GM18502 (cell line): ENCODE data around the gene TTC23L.

Source experiments
- ATAC-seq: cut with Tn5 transposase; IDR thresholded peaks from one replicate; pipeline ENCODE4 v1.9.1; 2021; ENCODE audit warnings: mild to moderate bottlenecking; ENCODE audit not compliant: unreplicated experiment, poor library complexity

The TTC23L gene

GRCh38 chr5:34866989-34867471, 28.1 kb downstream of the TTC23L start:
- ATAC-seq, result no peak

GRCh38 chr5:34867660-34868059, 28.7 kb downstream of the TTC23L start:
- ATAC-seq, result no peak

DNA sequence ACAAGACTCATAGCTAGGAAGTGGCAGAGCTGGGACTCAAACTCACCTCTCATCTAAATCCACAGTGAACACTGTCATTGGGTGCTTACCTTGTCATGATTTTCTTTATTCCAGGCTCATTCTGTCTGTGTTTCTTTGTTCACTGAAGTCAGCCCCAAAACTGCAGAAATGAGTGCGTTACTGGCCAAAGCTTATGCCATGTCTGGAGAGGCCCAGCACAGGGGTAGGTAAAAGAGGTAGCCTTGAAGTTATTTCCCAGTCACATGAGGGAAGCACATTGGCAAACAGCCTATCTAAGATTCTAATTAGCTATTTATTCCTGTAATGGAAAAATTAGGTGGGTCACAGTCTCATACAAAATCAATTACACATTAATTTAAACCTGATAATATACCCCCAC, 29.8 kb downstream of the TTC23L start:
- no peak for ATAC-seq

- ATAC-seq, result no peak
These were observed 30.3 kb downstream of the TTC23L start for GRCh38 chr5:34869256-34869655.

DNA sequence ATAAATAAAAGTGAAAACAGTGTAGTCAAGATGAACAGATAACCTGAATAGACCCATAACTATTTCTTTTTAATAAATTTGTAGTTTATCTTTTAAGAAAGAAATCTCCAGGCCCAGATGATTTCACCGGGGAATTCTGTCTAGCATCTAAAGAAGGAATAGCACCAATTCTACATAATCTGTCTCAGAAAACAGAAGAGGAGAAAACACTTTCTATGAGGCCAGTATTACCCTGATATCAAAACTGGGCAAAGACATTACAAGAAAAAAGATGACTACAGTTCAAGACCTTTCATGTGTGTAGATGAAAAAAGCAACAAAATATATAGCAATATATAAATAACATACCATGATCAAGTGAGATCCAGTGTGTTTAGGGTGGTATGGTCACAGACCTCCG, 31.4 kb downstream of the TTC23L start:
- no peak for ATAC-seq

GRCh38 chr5:34876275-34876674, 37.3 kb downstream of the TTC23L start:
- no peak for ATAC-seq

GRCh38 chr5:34881246-34881645, 42.3 kb downstream of the TTC23L start:
- ATAC-seq, result no peak

DNA sequence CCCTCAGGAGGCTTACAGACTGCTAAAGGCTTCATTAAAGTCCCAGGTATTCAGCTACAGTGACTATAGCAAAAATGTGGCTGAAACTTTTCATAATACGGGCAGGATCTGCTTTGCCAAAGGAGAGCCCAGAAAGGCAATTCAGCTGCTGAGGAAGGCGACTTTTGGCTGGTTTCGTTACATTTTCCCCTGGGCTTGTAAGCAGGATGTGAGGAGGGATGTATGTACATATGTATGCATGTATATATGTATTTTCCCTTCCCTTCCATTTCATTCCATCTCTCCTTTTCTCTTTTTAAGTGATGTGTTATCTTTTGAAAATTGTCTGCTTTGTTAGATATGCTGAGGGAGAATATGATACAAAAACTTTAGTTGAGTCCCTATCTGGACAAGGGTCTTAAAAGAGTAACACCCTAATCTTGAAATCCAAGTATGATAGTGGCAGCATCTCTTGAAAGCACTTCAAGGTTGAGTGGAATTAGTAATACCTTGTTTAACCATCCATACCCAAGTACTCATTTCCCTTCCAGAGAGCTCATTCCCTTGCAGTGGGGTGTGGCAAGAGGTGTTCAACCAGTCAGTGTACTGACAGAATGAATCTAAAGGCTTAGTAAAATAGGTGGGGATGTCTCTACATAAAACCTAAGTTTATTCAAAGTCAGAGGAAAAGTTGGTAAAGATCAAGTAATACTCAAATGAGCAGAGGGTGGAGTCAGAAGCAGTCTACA, 47.6 kb downstream of the TTC23L start:
- no peak for ATAC-seq

DNA sequence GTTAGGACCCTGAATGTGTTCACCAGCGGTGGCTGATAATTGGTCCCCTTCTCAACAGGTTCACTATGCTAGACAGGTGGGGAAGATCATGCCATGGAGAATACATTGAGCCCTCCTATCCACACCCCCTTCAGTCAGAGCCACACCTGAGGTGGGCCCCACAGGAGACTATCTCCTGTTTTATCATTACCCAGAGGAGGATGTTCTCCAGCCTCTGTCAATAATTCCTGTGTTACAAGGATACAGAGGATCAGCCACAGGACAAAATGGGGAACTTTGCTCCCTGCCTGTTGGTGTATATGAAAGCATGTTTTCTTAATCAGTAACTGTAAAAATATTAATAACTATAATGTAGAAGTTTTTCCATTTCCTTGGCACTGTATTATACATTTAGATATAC, 50.4 kb downstream of the TTC23L start:
- ATAC-seq, result no peak

DNA sequence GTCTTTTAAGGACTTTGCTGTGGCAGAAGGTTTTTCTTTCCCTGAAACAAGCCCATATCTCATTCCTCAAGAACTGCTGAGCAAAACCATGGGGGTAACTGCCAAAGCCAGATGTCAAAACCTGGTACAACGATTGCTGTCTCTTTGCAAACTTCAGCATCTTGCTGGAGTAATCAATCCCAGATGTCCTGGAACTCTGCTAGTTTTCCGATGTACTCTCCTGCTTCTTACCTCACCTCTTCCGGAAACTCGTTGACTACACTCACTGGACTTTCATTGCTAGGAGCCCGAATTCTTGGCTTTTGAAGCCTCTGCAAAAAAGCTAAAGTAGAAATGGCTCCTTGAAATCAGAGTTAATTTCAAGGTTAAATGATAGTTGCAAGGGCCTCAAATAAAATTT, 53.0 kb downstream of the TTC23L start:
- no peak for ATAC-seq

- no peak for ATAC-seq
These were observed 53.5 kb downstream of the TTC23L start for GRCh38 chr5:34892414-34892813.

DNA sequence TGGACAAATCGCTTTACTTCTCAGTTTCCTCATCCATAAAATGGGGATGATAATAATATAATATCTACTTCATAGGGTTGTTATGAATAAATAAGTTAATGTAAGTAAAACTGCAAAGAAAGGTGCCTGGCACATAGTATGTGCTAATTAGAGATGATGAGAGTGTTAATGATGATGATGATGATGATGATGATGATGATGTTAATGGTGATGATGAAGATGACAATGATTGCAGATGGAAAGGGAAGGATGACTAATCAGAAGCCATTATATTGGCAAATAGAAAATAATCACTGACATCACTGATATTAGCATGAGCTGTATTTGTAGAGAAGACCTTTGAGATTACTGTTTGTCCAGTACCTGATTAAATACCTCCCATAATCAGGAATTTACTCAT, 55.8 kb downstream of the TTC23L start:
- no peak for ATAC-seq

DNA sequence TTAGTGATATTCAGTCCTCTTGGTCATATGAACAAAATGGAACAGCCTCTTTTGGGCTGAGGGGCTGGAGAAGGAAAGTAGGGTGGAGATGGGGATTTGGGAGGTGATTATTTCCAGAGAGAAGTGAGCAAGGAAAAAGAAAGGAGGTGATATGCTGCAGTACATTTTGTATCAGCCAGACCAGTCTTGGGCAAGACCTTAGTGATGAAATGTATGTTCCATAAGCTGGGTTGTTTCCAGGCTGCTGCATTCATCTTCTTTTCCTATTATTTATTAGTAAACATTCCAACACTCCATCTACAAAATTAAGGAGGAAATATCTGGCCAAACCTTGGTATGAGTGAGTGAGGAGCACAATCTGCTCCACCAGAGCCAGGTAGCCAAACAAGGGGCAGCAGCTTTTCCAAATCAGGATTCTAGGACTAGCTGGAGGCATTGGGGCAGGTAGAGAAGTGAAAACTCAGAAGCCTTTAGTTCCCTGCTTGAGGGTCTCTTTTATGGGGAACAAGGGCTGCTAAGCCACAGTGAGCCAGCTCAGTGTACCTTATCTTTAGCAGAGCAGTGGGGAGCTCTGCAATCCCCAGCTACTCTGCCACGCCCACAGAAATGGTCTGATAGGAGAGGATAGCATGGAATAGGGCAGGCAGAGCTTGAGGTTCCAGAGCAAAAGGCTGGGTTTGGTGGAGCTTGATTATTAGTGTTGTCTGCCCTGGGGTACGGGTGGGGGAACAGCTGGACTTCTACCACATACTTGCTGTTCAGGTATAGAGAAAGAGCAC, 56.9 kb downstream of the TTC23L start:
- ATAC-seq, result no peak

DNA sequence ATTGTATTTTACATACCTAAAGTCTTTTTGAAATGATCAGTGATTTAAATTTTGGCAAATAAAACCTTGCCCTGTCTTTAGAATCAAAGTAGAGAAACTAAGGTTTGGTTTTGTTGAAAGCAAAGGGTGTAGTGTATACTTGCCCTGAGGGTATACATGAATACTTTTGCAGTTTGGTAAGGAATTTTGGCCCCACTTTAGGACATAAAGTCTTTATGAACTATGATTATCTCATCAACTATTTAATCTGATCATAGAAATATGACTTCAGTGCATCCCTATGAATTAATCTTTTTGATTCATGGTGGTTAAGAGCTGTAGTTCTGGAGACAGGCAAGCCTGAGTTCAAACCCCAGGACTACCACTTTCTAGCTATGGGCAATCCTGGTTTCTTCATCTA, 58.7 kb downstream of the TTC23L start:
- no peak for ATAC-seq

DNA sequence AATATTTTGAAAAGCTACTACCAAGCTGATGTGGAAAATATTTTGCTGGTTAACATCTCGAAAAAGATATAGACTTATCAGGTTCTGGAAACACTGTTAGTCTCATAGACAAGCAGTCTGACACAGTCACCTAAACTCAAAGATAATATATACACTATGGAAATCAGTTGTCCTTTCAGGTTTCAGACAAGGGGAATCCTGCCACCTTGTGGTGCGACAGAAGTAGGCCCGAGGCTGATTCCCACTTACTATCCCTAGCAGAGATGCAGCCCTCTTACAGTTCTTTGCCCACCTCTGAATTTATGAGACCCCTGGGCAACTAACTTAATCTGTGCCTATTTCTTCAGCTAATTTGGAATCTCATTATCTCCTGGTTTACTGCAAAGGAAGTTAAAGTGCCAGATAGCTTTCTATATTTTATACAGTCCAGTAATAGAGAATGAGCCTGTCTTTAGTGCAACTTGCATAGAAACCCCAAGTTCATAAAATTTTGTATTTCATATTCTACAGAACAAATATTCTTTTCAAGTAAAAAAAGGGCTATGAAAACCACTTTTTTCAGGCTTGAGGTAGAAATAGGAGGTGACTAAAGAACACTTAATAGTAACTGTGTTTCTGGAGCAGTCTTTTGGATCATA, 59.4 kb downstream of the TTC23L start:
- peak; percentile 89 for ATAC-seq

DNA sequence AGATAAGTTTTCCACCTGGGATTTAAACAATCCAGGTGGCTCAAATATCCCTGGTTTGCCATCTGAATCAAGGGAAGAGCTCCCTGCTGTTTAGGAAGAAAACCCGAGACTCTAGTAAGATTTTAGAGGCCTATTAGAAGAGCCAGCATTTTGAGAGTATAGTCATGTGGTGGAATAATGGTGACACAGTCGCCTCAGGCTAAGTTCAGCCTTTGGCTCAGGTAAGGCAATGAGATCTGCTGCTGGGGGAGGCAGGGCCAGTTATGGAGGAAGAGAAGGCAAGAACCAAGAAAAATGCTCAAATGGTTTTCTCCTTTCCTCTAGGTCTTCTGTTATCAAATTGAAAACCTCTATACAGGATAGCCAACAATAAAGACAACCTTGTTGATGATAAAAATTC, 60.1 kb downstream of the TTC23L start:
- no peak for ATAC-seq

DNA sequence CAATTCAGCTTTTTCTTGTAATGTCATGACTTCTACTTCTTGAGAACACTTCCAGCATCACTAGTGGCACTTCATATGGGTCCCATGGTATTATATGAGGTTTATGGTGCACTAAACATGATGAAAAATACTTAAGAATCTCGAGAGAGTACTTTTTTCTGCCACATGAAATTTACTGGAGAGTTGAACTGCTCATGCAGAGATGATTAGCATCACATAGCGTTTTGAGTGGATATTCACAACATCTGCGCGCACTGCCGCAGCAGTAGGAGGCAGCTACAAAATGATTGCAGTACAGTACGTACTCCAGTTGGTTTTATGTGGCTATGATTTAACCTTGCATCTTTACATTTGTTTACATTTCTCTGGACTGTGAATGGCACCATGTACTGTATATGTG, 61.7 kb downstream of the TTC23L start:
- no peak for ATAC-seq

- no peak for ATAC-seq
These were observed 64.3 kb downstream of the TTC23L start for GRCh38 chr5:34903260-34903659.

DNA sequence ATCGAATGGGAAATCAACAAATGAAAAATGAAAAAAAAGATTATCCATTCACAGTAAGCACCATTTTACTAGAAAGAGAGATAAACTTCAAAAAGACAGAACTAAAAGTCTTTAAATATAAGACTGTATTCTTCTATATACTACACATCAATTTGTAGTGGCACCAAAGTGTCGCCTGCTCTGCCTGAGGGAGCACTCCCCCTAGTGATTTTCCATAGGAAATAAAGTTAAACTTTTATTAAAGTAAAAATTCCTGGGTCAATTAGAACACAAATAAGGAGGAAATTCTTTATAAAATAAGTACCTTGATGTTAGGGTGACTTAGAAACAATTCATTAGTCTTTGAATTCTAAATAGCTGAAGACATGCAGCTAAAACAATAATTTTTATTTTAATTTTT, 66.6 kb downstream of the TTC23L start:
- no peak for ATAC-seq

DNA sequence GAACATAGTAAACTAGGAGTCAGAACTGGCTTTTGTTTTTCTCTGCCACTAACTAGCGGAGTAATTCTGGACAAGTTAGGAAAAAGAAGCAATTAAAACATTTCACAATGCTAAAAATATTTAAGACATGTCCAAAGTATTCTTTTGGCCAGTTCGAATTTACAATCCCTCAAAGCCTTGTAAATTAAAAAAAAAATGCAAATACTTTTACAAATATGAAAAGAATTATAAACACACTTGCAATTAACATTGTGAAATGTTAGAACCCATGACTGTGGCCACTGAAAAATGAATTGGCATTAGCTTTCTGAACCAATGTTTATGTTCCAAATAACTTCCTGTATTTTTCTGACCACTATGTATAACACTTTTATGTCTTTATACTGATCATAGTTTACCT, 74.1 kb downstream of the TTC23L start:
- no peak for ATAC-seq

- peak; percentile 21 for ATAC-seq
These were observed 75.7 kb downstream of the TTC23L start for GRCh38 chr5:34914671-34915138.
